NB4 (cell line): Measurements from ENCODE around the gene FRAS1.

Experiments
- DNase-seq: peaks from one replicate; pipeline ENCODE4 v3.0.0; 2010; ENCODE audit warnings: low read depth
- H3K4me3 ChIP-seq: one replicate; pipeline ENCODE4 v1.5.1; 2011; ENCODE audit warnings: mild to moderate bottlenecking, low read depth, low read length, moderate library complexity
- MYC ChIP-seq: IDR thresholded peaks from 2 replicates; pipeline ENCODE4 v1.6.1; 2011; ENCODE audit warnings: low read depth, low read length
- POLR2A ChIP-seq: IDR thresholded peaks from 2 replicates; pipeline ENCODE4 v1.6.1; 2011; ENCODE audit warnings: mild to moderate bottlenecking; ENCODE audit not compliant: insufficient read length; ENCODE audit errors: extremely low read depth
- TF ChIP-seq, protein P1 (sequence below): IDR thresholded peaks from one replicate; pipeline ENCODE4 v1.5.1; 2012; ENCODE audit warnings: low read depth, low read length
- TF ChIP-seq, protein P2 (sequence below): IDR thresholded peaks from 2 replicates; pipeline ENCODE4 v1.6.1; 2011; ENCODE audit warnings: low read depth, low read length

Gene FRAS1

DNA sequence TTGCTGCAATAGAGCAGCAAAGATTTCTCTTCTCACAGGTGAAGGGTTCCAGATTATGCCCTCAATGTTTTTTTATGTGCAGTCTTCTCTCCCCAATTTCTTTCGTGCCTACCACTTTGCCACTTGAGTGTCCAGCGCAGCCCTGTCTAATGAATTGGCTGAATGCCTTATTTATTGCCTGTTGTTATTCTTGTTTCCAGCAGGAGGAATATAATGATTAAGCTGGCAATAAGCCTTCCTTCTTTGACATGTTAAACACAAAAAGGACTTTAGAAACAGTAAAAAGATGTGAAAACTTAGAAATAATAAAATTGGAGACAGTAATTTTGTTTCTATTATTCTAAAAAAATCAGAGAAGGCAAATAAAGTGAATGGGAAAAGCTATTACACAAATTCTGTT is 34.6 kb upstream of the FRAS1 start:
- no peak for DNase-seq
- H3K4me3 ChIP-seq, result no peak overlapping the region
- TF ChIP-seq MYC (no peak), POLR2A (no peak)
- TF ChIP-seq, protein P1, sequence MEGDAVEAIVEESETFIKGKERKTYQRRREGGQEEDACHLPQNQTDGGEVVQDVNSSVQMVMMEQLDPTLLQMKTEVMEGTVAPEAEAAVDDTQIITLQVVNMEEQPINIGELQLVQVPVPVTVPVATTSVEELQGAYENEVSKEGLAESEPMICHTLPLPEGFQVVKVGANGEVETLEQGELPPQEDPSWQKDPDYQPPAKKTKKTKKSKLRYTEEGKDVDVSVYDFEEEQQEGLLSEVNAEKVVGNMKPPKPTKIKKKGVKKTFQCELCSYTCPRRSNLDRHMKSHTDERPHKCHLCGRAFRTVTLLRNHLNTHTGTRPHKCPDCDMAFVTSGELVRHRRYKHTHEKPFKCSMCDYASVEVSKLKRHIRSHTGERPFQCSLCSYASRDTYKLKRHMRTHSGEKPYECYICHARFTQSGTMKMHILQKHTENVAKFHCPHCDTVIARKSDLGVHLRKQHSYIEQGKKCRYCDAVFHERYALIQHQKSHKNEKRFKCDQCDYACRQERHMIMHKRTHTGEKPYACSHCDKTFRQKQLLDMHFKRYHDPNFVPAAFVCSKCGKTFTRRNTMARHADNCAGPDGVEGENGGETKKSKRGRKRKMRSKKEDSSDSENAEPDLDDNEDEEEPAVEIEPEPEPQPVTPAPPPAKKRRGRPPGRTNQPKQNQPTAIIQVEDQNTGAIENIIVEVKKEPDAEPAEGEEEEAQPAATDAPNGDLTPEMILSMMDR, result no peak
- TF ChIP-seq, protein P2, sequence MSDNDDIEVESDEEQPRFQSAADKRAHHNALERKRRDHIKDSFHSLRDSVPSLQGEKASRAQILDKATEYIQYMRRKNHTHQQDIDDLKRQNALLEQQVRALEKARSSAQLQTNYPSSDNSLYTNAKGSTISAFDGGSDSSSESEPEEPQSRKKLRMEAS, result no peak

DNA sequence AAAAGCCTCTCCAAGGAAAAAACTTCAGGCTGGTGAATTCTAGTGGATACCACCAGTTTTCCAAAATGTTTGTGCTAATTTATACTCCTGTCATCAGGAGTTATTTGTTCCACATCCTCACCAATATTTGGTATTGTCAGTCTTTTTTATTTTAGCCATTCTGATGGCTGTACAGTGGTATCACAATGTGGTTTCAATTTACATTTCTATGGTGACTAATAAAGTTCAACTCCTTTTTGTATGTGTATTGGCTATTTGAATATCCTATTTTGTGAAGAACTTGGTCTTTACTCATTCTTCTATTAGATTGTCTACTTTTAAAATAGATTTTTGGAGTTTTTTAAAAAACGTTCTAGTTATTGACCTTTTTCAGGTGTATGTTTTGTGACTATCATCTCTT is 33.0 kb upstream of the FRAS1 start:
- H3K4me3 ChIP-seq, result no peak overlapping the region
- TF ChIP-seq, protein P2, result no peak
- TF ChIP-seq, protein P1, result no peak
- no peak for TF ChIP-seq MYC
- TF ChIP-seq POLR2A, result no peak
- DNase-seq, result no peak

DNA sequence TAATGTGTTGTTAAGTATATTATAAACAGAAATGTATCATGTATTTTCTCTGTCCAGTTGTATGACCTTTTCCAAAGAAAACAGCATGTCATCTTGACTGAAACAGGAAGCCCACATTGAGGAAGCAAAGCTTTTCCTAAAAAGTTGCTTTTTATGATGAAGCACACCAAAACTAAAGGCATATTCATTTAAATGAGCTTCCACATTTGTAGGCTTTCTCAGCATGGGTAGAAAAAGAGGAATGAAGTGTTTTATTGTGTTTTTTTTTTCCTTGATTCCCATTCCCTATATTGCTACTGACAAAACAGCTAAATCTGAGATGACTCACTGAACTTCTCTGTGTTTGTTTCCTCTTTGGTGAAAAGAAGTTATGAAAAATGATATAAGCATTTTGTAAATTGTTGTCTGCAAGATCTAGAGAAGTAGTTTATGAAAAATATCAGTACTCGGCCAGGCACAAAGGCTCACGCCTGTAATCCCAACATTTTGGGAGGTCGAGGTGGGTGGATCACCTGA is 32.5 kb upstream of the FRAS1 start:
- no peak for DNase-seq
- TF ChIP-seq, protein P1, result no peak
- TF ChIP-seq MYC (no peak), POLR2A (no peak)
- TF ChIP-seq, protein P2, result no peak
- H3K4me3 ChIP-seq, result no peak overlapping the region

DNA sequence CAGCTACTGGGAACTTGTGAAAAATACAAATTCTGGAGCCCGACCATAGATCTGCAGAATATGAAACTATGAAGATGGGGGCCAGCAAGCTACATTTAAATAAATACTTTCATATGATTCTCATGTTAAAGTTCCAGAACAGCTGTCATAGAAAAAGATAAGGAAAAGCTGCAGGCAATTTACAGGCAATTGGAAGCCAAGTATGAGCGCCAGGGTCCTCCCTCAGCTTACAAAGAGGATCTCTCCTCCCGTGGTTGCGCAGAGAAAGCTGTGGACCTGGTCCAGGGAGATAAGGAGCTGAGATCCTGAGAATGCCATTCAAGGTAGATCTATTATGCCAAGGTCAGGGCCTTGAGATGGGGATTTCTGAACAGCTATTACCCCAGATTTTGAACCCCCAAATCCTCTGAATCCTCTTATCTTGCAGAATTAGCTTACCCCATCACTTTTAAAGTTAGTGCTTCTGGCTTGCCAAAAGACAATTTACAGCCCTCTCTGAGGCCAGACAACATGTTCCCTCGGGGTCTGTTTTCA is 25.6 kb upstream of the FRAS1 start:
- no peak overlapping the region for H3K4me3 ChIP-seq
- no peak for DNase-seq
- TF ChIP-seq, protein P2, result no peak
- TF ChIP-seq, protein P1, result no peak
- TF ChIP-seq MYC (no peak), POLR2A (no peak)

DNA sequence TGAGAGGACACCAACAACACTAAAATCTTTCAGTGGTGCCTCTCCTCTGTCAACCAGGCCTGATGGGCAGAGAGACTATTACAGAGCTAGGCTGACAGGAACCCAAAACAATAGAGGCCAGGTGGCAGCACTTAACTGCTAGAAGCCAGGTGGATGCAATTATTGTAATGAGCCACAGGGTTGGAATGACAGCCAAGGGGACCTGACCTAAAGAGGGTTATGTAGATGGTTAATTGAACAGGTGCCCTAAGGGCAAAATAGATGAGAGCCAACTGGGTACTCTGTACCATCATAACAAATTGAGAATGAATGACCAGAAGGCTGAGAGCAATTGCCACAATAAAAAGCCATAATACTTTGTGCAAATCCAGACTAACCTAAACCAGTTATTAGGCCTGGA is 24.7 kb upstream of the FRAS1 start:
- no peak overlapping the region for H3K4me3 ChIP-seq
- DNase-seq, result no peak
- no peak for TF ChIP-seq MYC
- TF ChIP-seq POLR2A, result no peak
- TF ChIP-seq, protein P1, result no peak
- TF ChIP-seq, protein P2, result no peak
